ENCODE results near the gene HOTAIR. TPM values are rescaled to one million over a fixed set of nuclear protein-coding genes. Genes with fewer than 3 reads are reported as not detected.
A peak's percentile ranks its signal among the peaks of the same experiment; 100 is the strongest.

Gene HOTAIR
- polyA plus RNA-seq, 3 donors: not detected

DNA sequence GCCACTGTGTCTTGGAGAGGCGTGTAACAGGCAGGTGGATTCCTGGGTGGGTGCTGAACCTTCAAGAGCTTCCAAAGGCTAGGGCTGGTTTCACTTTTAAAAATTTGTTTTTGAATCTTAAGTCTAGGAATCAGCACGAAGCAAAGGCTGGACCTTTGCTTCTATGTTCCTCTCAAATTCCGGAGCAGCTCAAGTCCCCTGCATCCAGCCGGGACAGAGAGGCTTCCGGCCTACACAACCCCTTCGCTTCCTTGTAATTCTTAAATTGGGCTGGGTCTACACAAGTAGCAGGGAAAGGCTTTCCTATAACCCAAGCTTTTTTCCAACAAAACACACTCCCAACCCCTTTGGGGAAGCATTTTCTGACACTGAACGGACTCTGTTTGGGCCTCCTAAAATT is 11.7 kb downstream of the HOTAIR start:
- DNase-seq: no peak
- Mint-ChIP-seq H3K9me3 (peaks cover 5 to 67% (median 38%) of the 10 kb centered on the region in 7 donors), H3K36me3 (peaks cover 4 to 20% of the 10 kb centered on the region in 2 donors), H3K27ac (no peak overlapping the region), H3K27me3 (ENCODE audit: low read depth in 3 of 3) (peaks cover 96 to 99% (median 96%) of the 10 kb centered on the region in 3 donors), H3K4me1 (peaks cover 35% of the 10 kb centered on the region), H3K4me3 (peak overlapping the region in 1 of 2 donors; percentile 82)
- H4K20me1 ChIP-seq (ENCODE audit: insufficient read depth, low read length): no peaks in the 10 kb centered on the region
- no peaks in the 10 kb centered on the region for H3K4me1 ChIP-seq (ENCODE audit: control insufficient read depth in 1 of 2, insufficient read depth in 2 of 2, low read length in 2 of 2)
- no peaks in the 10 kb centered on the region for H3K36me3 ChIP-seq (replicated peaks in 1 of 2; ENCODE audit: control insufficient read depth in 1 of 2, insufficient read depth in 2 of 2, low read length in 2 of 2)
- H3K4me3 ChIP-seq (replicated peaks in 1 of 3; ENCODE audit: low read depth in 2 of 3, low read length in 3 of 3): no peak overlapping the region
- no peaks in the 10 kb centered on the region for H3K79me2 ChIP-seq (ENCODE audit: insufficient read depth, low read length)
- no peak overlapping the region for H2AFZ ChIP-seq (ENCODE audit: insufficient read depth, low read depth, low read length, poor library complexity, severe bottlenecking)
- intact Hi-C loops (cut with micrococcal nuclease): no loop called here
- H3K4me2 ChIP-seq (replicated peaks; ENCODE audit: extremely low read depth, low read length, poor library complexity, severe bottlenecking): no peak overlapping the region
- H3K27ac ChIP-seq (ENCODE audit: low read depth in 1 of 2, low read length in 2 of 2): no peak overlapping the region
- WGBS (ENCODE audit: insufficient coverage): 12% methylated on average over 5 of the region's 7 CpGs
- peaks cover 96 to 100% of the 10 kb centered on the region in 2 donors for H3K27me3 ChIP-seq (ENCODE audit: control insufficient read depth in 2 of 2, insufficient read depth in 2 of 2, low read length in 2 of 2)
- H3K9ac ChIP-seq (ENCODE audit: insufficient read depth, low read length, poor library complexity, severe bottlenecking): no peak overlapping the region
- peaks cover 11 to 89% of the 10 kb centered on the region in 2 donors for H3K9me3 ChIP-seq (replicated peaks in 1 of 2; ENCODE audit: control insufficient read depth in 1 of 2, insufficient read depth in 1 of 2, low read length in 2 of 2)
- TF ChIP-seq, protein P1, sequence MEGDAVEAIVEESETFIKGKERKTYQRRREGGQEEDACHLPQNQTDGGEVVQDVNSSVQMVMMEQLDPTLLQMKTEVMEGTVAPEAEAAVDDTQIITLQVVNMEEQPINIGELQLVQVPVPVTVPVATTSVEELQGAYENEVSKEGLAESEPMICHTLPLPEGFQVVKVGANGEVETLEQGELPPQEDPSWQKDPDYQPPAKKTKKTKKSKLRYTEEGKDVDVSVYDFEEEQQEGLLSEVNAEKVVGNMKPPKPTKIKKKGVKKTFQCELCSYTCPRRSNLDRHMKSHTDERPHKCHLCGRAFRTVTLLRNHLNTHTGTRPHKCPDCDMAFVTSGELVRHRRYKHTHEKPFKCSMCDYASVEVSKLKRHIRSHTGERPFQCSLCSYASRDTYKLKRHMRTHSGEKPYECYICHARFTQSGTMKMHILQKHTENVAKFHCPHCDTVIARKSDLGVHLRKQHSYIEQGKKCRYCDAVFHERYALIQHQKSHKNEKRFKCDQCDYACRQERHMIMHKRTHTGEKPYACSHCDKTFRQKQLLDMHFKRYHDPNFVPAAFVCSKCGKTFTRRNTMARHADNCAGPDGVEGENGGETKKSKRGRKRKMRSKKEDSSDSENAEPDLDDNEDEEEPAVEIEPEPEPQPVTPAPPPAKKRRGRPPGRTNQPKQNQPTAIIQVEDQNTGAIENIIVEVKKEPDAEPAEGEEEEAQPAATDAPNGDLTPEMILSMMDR (IDR thresholded peaks at IDR 0.05): no peak

DNA sequence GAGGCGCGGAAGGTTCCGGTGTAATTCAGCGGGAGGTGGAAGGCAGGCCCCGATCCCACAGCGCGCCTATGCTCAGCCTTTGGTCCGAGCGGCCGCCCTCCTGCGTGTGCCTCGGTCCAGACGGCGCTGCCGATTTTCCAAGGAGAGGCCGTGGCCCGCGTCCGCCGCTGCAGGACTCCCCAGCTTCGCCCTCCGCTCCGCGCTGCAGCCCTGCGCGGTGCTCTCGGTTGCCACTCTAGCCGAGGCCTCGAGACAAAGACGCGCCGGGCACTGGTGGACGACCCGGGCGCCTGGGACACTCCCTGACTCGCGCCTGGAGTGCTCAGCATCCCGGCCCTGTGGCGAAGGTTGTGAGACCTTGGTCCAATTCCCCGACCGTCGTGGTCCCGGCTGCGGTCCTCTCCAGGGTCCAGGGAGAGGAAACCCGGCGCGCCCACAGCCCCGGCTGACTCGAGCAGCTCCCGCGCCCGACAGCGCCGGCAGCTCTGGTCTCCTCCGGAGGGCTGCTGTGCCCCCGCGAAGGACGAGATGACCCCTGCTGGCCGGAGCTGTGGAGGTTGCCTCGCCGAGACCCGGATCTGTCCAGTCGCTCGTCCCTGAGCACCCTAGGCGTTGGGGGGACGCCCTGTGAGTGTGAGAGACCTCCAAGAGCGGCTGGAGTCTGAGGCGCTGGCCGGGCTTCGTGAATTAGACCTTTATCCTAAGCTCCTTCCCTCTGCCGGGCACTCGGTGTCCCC is 13.6 kb downstream of the HOTAIR start:
- Histone ChIP-seq H3K27ac (ENCODE audit: low read depth in 1 of 2, low read length in 2 of 2) (no peak overlapping the region), H3K4me2 (replicated peaks; ENCODE audit: extremely low read depth, low read length, poor library complexity, severe bottlenecking) (no peak overlapping the region), H2AFZ (ENCODE audit: insufficient read depth, low read depth, low read length, poor library complexity, severe bottlenecking) (no peak overlapping the region), H4K20me1 (ENCODE audit: insufficient read depth, low read length) (no peaks in the 10 kb centered on the region), H3K4me1 (ENCODE audit: control insufficient read depth in 1 of 2, insufficient read depth in 2 of 2, low read length in 2 of 2) (no peaks in the 10 kb centered on the region), H3K4me3 (replicated peaks in 1 of 3; ENCODE audit: low read depth in 2 of 3, low read length in 3 of 3) (no peak overlapping the region), H3K27me3 (ENCODE audit: control insufficient read depth in 2 of 2, insufficient read depth in 2 of 2, low read length in 2 of 2) (peaks cover 96 to 100% of the 10 kb centered on the region in 2 donors), H3K79me2 (ENCODE audit: insufficient read depth, low read length) (no peaks in the 10 kb centered on the region), H3K9me3 (replicated peaks in 1 of 2; ENCODE audit: control insufficient read depth in 1 of 2, insufficient read depth in 1 of 2, low read length in 2 of 2) (peaks cover 7 to 89% of the 10 kb centered on the region in 2 donors), H3K36me3 (replicated peaks in 1 of 2; ENCODE audit: control insufficient read depth in 1 of 2, insufficient read depth in 2 of 2, low read length in 2 of 2) (no peaks in the 10 kb centered on the region), H3K9ac (ENCODE audit: insufficient read depth, low read length, poor library complexity, severe bottlenecking) (no peak overlapping the region)
- TF ChIP-seq, protein P1 (IDR thresholded peaks at IDR 0.05): no peak
- Mint-ChIP-seq H3K27me3 (ENCODE audit: low read depth in 3 of 3) (peaks cover 96 to 99% (median 96%) of the 10 kb centered on the region in 3 donors), H3K9me3 (peaks cover 5 to 67% (median 38%) of the 10 kb centered on the region in 7 donors), H3K36me3 (peaks cover 4 to 16% of the 10 kb centered on the region in 2 donors), H3K4me1 (peaks cover 28% of the 10 kb centered on the region), H3K27ac (no peak overlapping the region), H3K4me3 (peak overlapping the region in 1 of 2 donors; percentile 59)
- 4% methylated on average over 72 of the region's 72 CpGs for WGBS (ENCODE audit: insufficient coverage)
- no peak for DNase-seq
- intact Hi-C loops (cut with micrococcal nuclease): no loop called here
